ENCODE data around the gene MAN2B1.

The MAN2B1 gene

GRCh38 chr19:12610540-12611360, 55.8 kb downstream of the MAN2B1 start, which contains the start of the genes ZNF490 and ZNF791:
Gene ZNF490, minus strand, starts transcription at chr19:12610813. Its CDS starts 133 bp downstream, at chr19:12610680.
Gene ZNF791, plus strand, starts transcription at chr19:12610920. Its CDS starts 160 bp downstream, at chr19:12611080.
- peak; percentile 97 to 98 for DNase-seq

GRCh38 chr19:12607631-12608030, 58.9 kb downstream of the MAN2B1 start:
- DNase-seq, result no peak

GRCh38 chr19:12606796-12607195, 59.7 kb downstream of the MAN2B1 start:
- no peak for DNase-seq

GRCh38 chr19:12603714-12604113, 62.8 kb downstream of the MAN2B1 start:
- peak; percentile 39 to 75 for DNase-seq

GRCh38 chr19:12597594-12597993, 68.9 kb downstream of the MAN2B1 start:
- no peak for DNase-seq

GRCh38 chr19:12596927-12597548, 69.5 kb downstream of the MAN2B1 start:
- no peak for DNase-seq
